Smooth muscle cell (in vitro differentiated cells): ENCODE results near the gene POMT2. TPM values are rescaled to one million over a fixed set of nuclear protein-coding genes. Genes with fewer than 3 reads are reported as not detected.

ENCODE experiments used
- DNase-seq: peaks from one replicate; lab custom pipeline; 2025; ENCODE audit not compliant: unreplicated experiment; lab: John Stamatoyannopoulos, UW
- H2AFZ ChIP-seq: fragments of 200-600 bp; sonication (generic); 2 replicates; pipeline ENCODE4 v1.6.0; 2016; ENCODE audit warnings: antibody characterized with exemption, low read depth, mild to moderate bottlenecking
- H3F3A ChIP-seq: fragments of 200-600 bp; sonication (generic); 2 replicates; pipeline ENCODE4 v1.6.0; 2017; ENCODE audit warnings: antibody characterized with exemption, low read depth
- H3K27ac ChIP-seq: fragments of 200-600 bp; sonication (generic); 2 replicates; pipeline ENCODE4 v1.5.1; 2016; ENCODE audit warnings: low read depth, mild to moderate bottlenecking
- H3K27me3 ChIP-seq: fragments of 200-600 bp; sonication (generic); 2 replicates; pipeline ENCODE4 v1.6.1; 2016; ENCODE audit warnings: low read depth, mild to moderate bottlenecking
- H3K36me3 ChIP-seq: fragments of 200-600 bp; sonication (generic); 2 replicates; pipeline ENCODE4 v1.5.1; 2016; ENCODE audit warnings: low read depth
- H3K4me1 ChIP-seq: fragments of 200-600 bp; sonication (generic); 2 replicates; pipeline ENCODE4 v1.5.1; 2016; ENCODE audit warnings: low read depth
- H3K4me2 ChIP-seq: fragments of 200-600 bp; sonication (generic); 2 replicates; pipeline ENCODE4 v1.6.0; 2016; ENCODE audit warnings: mild to moderate bottlenecking
- H3K4me3 ChIP-seq: fragments of 200-600 bp; sonication (generic); 2 replicates; pipeline ENCODE4 v1.5.1; 2016; ENCODE audit warnings: mild to moderate bottlenecking
- H3K79me2 ChIP-seq: fragments of 200-600 bp; sonication (generic); 2 replicates; pipeline ENCODE4 v1.6.0; 2016; ENCODE audit warnings: low read depth, mild to moderate bottlenecking
- H3K9ac ChIP-seq: fragments of 200-600 bp; sonication (generic); 2 replicates; pipeline ENCODE4 v1.6.0; 2016; ENCODE audit warnings: low read depth
- H3K9me3 ChIP-seq: fragments of 200-600 bp; sonication (generic); replicated peaks from 2 replicates; pipeline ENCODE4 v1.5.1; 2016; ENCODE audit warnings: low read depth
- H4K20me1 ChIP-seq: fragments of 200-600 bp; sonication (generic); 2 replicates; pipeline ENCODE4 v1.6.0; 2016; ENCODE audit warnings: low read depth
- WGBS: methylation state at CpG from one replicate; pipeline ENCODE4 v1.1.7; 2016; ENCODE audit warnings: low lambda C conversion rate; 5-methylcytosine and 5-hydroxymethylcytosine counted together
- polyA plus RNA-seq: library from polyadenylated mRNA; unstranded; fragments of >200 nt; fragmentation: Nextera tagmentation; extraction: Ambion mirVana; gene quantifications from 2 replicates; pipeline ENCODE4 v1.2.1, GENCODE V29; 2016
- total RNA-seq: library from RNA; depleted of rRNA; stranded (reverse); fragments of >200 nt; gene quantifications from 2 replicates; pipeline ENCODE4 v1.2.3, GENCODE V29; 2014
- TF ChIP-seq, protein P1 (sequence below): fragments of 200-600 bp; sonication (generic); IDR thresholded peaks from 2 replicates; pipeline ENCODE4 v1.5.1; 2017; ENCODE audit warnings: borderline replicate concordance, mild to moderate bottlenecking, antibody characterized with exemption; ENCODE audit not compliant: insufficient read depth, poor library complexity, severe bottlenecking

The POMT2 gene
- total and polyA plus RNA-seq, 2 experiments from 2014 or later = 15.9 to 39.8 TPM

DNA sequence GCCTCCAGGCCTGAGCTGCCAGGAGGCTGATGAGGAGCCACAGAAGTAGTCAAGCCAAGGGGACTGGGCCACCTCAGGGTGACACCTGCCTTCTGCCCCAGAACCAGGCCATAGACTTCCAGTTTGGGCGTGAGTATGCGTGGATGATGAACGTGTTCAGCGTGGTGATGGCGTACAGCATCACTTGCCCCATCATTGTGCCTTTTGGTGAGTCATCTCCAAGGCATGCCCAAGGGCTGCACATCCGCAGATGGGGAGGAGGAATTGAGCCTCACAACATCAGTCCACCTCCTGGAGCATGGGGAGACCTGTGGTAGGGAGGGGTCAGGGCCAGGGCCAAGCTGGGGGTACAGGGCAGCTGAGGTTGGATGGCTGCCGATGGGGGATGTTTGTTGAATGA, 72.0 kb downstream of the POMT2 start:
- Histone ChIP-seq H3K9me3 (no peaks in the 10 kb centered on the region), H2AFZ (no peak overlapping the region), H3K27me3 (no peaks in the 10 kb centered on the region), H3K9ac (no peak overlapping the region), H3K4me3 (no peak overlapping the region), H4K20me1 (no peaks in the 10 kb centered on the region), H3K27ac (no peak overlapping the region), H3K4me2 (no peak overlapping the region), H3K36me3 (no peaks in the 10 kb centered on the region), H3K79me2 (no peaks in the 10 kb centered on the region), H3K4me1 (no peaks in the 10 kb centered on the region), H3F3A (no peaks in the 10 kb centered on the region)
- 89% methylated on average over 7 of the region's 7 CpGs for WGBS
- TF ChIP-seq, protein P1, sequence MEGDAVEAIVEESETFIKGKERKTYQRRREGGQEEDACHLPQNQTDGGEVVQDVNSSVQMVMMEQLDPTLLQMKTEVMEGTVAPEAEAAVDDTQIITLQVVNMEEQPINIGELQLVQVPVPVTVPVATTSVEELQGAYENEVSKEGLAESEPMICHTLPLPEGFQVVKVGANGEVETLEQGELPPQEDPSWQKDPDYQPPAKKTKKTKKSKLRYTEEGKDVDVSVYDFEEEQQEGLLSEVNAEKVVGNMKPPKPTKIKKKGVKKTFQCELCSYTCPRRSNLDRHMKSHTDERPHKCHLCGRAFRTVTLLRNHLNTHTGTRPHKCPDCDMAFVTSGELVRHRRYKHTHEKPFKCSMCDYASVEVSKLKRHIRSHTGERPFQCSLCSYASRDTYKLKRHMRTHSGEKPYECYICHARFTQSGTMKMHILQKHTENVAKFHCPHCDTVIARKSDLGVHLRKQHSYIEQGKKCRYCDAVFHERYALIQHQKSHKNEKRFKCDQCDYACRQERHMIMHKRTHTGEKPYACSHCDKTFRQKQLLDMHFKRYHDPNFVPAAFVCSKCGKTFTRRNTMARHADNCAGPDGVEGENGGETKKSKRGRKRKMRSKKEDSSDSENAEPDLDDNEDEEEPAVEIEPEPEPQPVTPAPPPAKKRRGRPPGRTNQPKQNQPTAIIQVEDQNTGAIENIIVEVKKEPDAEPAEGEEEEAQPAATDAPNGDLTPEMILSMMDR = no peak
- no peak for DNase-seq

DNA sequence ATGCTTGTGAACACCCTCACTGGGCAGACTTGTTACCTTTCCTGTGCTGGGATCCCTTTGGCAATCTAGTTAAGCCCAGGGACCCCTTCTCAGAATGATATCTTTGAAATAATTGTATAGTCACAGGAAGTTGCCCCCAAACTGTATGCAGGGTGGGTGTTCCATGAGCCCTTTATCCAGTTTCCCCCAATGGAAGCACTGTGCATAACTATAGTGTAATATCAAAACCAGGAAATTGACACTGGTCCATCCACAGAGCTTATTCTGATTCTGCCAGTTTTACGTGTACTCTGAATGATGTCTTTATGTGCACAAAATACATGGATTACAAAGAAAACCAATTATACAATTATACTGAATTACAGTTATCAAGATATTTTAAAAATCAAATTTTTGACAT, 73.9 kb downstream of the POMT2 start:
- TF ChIP-seq, protein P1 = no peak
- H2AFZ ChIP-seq = no peak overlapping the region
- no peaks in the 10 kb centered on the region for H4K20me1 ChIP-seq
- no peaks in the 10 kb centered on the region for H3K4me1 ChIP-seq
- DNase-seq = no peak
- H3K27me3 ChIP-seq = no peaks in the 10 kb centered on the region
- H3K27ac ChIP-seq = no peak overlapping the region
- H3K4me3 ChIP-seq = no peak overlapping the region
- no peaks in the 10 kb centered on the region for H3K36me3 ChIP-seq
- H3K79me2 ChIP-seq = no peaks in the 10 kb centered on the region
- H3F3A ChIP-seq = no peaks in the 10 kb centered on the region
- no peak overlapping the region for H3K4me2 ChIP-seq
- H3K9ac ChIP-seq = no peak overlapping the region
- 93% methylated on average over 1 of the region's 1 CpG for WGBS
- H3K9me3 ChIP-seq = no peaks in the 10 kb centered on the region

DNA sequence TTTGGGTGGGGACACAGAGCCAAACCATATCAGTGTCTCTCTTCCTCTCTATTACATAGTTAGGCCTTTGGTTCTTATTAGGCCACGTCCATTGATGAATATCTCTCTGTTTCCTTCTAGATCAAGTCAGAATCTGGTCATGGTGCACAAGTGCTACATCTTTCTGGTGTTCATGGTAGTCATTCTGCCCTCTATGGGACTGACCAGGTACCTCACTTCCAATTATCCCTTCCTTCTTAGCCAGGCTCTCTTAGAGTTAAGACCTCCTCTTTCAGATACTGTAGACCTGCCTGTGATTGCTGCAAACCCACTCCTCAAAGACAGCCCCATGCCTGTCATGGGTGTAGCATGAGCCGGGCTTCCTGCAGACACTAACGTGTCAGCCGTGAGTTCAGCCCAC, 74.9 kb downstream of the POMT2 start:
- 87% methylated on average over 4 of the region's 4 CpGs for WGBS

DNA sequence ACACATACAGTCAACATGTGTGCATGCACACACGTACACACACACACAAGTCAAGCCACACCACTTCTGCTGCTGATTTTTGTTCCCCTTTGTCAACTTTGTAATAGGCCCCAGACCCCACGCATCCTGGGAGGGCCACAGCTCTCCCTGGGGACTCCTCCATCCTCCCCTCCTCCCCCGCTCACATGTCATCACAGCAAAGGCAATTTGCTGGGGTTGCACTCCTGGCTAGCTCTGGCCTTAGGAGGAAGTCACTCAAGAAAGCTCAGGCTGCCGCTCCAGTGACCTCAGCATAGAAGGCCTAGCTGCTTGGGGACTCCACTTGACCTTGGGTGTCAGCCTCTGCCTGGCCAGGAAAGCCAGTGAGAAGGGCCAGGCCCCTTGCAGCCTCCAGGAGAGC, 76.8 kb downstream of the POMT2 start:
- H4K20me1 ChIP-seq = no peaks in the 10 kb centered on the region
- TF ChIP-seq, protein P1 = no peak
- no peaks in the 10 kb centered on the region for H3K4me1 ChIP-seq
- WGBS = 92% methylated on average over 4 of the region's 4 CpGs
- H3K36me3 ChIP-seq = no peaks in the 10 kb centered on the region
- H2AFZ ChIP-seq = no peak overlapping the region
- no peaks in the 10 kb centered on the region for H3F3A ChIP-seq
- H3K4me3 ChIP-seq = no peak overlapping the region
- H3K9ac ChIP-seq = no peak overlapping the region
- no peaks in the 10 kb centered on the region for H3K79me2 ChIP-seq
- DNase-seq = no peak
- H3K4me2 ChIP-seq = no peak overlapping the region
- no peaks in the 10 kb centered on the region for H3K27me3 ChIP-seq
- H3K27ac ChIP-seq = no peak overlapping the region
- H3K9me3 ChIP-seq = no peaks in the 10 kb centered on the region

More for the DNA sequence above, 74.9 kb downstream of the POMT2 start:
- Histone ChIP-seq H3K36me3 (no peaks in the 10 kb centered on the region), H3K79me2 (no peaks in the 10 kb centered on the region), H3K9me3 (no peaks in the 10 kb centered on the region), H3K4me3 (no peak overlapping the region), H3K9ac (no peak overlapping the region), H3F3A (no peaks in the 10 kb centered on the region), H2AFZ (no peak overlapping the region), H3K27ac (no peak overlapping the region), H3K27me3 (no peaks in the 10 kb centered on the region), H3K4me1 (no peaks in the 10 kb centered on the region), H4K20me1 (no peaks in the 10 kb centered on the region), H3K4me2 (no peak overlapping the region)
- TF ChIP-seq, protein P1 = no peak
- no peak for DNase-seq
